Measurements from ENCODE around the gene S100A8. TPM values are rescaled to one million over a fixed set of nuclear protein-coding genes. Genes with fewer than 3 reads are reported as not detected.

The S100A8 gene
- total RNA-seq, 3 donors from 2014 or later (not counting 1 experiment from before 2014, with no cell fraction given): 1.8 to 220 (median 75.8) TPM

GRCh38 chr1:153389401-153389800 lies 1.5 kb downstream of the S100A8 start:
- ATAC-seq (no peak), DNase-seq (no peak)
- no peak overlapping the region for H3K4me3 ChIP-seq (ENCODE audit: low read length)
- no peaks in the 10 kb centered on the region for H3K36me3 ChIP-seq (ENCODE audit: control insufficient read depth, insufficient read depth, low read length)
- no peaks in the 10 kb centered on the region for H3K4me1 ChIP-seq (ENCODE audit: control insufficient read depth, insufficient read depth, low read length)
- no peak overlapping the region for H3K27ac ChIP-seq (ENCODE audit: low read length)
- no peaks in the 10 kb centered on the region for H3K4me1 Mint-ChIP-seq
- TF ChIP-seq, protein P1, sequence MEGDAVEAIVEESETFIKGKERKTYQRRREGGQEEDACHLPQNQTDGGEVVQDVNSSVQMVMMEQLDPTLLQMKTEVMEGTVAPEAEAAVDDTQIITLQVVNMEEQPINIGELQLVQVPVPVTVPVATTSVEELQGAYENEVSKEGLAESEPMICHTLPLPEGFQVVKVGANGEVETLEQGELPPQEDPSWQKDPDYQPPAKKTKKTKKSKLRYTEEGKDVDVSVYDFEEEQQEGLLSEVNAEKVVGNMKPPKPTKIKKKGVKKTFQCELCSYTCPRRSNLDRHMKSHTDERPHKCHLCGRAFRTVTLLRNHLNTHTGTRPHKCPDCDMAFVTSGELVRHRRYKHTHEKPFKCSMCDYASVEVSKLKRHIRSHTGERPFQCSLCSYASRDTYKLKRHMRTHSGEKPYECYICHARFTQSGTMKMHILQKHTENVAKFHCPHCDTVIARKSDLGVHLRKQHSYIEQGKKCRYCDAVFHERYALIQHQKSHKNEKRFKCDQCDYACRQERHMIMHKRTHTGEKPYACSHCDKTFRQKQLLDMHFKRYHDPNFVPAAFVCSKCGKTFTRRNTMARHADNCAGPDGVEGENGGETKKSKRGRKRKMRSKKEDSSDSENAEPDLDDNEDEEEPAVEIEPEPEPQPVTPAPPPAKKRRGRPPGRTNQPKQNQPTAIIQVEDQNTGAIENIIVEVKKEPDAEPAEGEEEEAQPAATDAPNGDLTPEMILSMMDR (IDR thresholded peaks at IDR 0.05): no peak
- peaks cover 18 to 20% of the 10 kb centered on the region in 2 donors for H3K27me3 Mint-ChIP-seq (ENCODE audit: low read depth in 2 of 2)
- H3K36me3 Mint-ChIP-seq: no peaks in the 10 kb centered on the region
- intact Hi-C loops (cut with micrococcal nuclease): no loop called here
- no peaks in the 10 kb centered on the region for H3K9me3 ChIP-seq (ENCODE audit: control insufficient read depth, insufficient read depth, low read length)
- H3K4me3 Mint-ChIP-seq: no peak overlapping the region
- no peak overlapping the region for H3K27ac Mint-ChIP-seq
- no peaks in the 10 kb centered on the region for H3K9me3 Mint-ChIP-seq
- H3K27me3 ChIP-seq (ENCODE audit: control insufficient read depth, insufficient read depth, low read length): no peaks in the 10 kb centered on the region
- WGBS (ENCODE audit: insufficient coverage): no CpG with 5 or more reads among the region's 1 CpG

GRCh38 chr1:153387785-153388184 lies 3.1 kb downstream of the S100A8 start:
- DNase-seq: no peak
- H3K4me1 ChIP-seq (ENCODE audit: control insufficient read depth, insufficient read depth, low read length): no peaks in the 10 kb centered on the region
- intact Hi-C loops (cut with micrococcal nuclease): no loop called here
- no peak overlapping the region for H3K27ac ChIP-seq (ENCODE audit: low read length)
- H3K4me3 Mint-ChIP-seq: no peak overlapping the region
- no peaks in the 10 kb centered on the region for H3K36me3 ChIP-seq (ENCODE audit: control insufficient read depth, insufficient read depth, low read length)
- 86% methylated on average over 4 of the region's 4 CpGs for WGBS (ENCODE audit: insufficient coverage)
- no peaks in the 10 kb centered on the region for H3K36me3 Mint-ChIP-seq
- H3K27me3 ChIP-seq (ENCODE audit: control insufficient read depth, insufficient read depth, low read length): no peaks in the 10 kb centered on the region
- H3K27ac Mint-ChIP-seq: no peak overlapping the region
- no peak overlapping the region for H3K4me3 ChIP-seq (ENCODE audit: low read length)
- TF ChIP-seq, protein P1 (IDR thresholded peaks at IDR 0.05): no peak
- H3K9me3 Mint-ChIP-seq: no peaks in the 10 kb centered on the region
- ATAC-seq: no peak
- no peaks in the 10 kb centered on the region for H3K9me3 ChIP-seq (ENCODE audit: control insufficient read depth, insufficient read depth, low read length)
- peaks cover 10 to 21% of the 10 kb centered on the region in 2 donors for H3K27me3 Mint-ChIP-seq (ENCODE audit: low read depth in 2 of 2)
- no peaks in the 10 kb centered on the region for H3K4me1 Mint-ChIP-seq

- Mint-ChIP-seq H3K4me3 (no peak overlapping the region), H3K36me3 (no peaks in the 10 kb centered on the region), H3K27me3 (ENCODE audit: low read depth in 2 of 2) (peaks cover 14 to 22% of the 10 kb centered on the region in 2 donors), H3K27ac (no peak overlapping the region), H3K4me1 (no peaks in the 10 kb centered on the region), H3K9me3 (no peaks in the 10 kb centered on the region)
- TF ChIP-seq, protein P1 (IDR thresholded peaks at IDR 0.05): no peak
- Histone ChIP-seq H3K4me1 (ENCODE audit: control insufficient read depth, insufficient read depth, low read length) (no peaks in the 10 kb centered on the region), H3K9me3 (ENCODE audit: control insufficient read depth, insufficient read depth, low read length) (no peaks in the 10 kb centered on the region), H3K4me3 (ENCODE audit: low read length) (no peak overlapping the region), H3K36me3 (ENCODE audit: control insufficient read depth, insufficient read depth, low read length) (no peaks in the 10 kb centered on the region), H3K27me3 (ENCODE audit: control insufficient read depth, insufficient read depth, low read length) (no peaks in the 10 kb centered on the region), H3K27ac (ENCODE audit: low read length) (no peak overlapping the region)
- no peak for ATAC-seq
- intact Hi-C loops (cut with micrococcal nuclease): no loop called here
- no peak for DNase-seq
- WGBS (ENCODE audit: insufficient coverage): 89% methylated on average over 4 of the region's 4 CpGs
Measured at GRCh38 chr1:153387001-153387400, 3.9 kb downstream of the S100A8 start.

GRCh38 chr1:153386500-153386901 lies 4.4 kb downstream of the S100A8 start:
- Mint-ChIP-seq H3K36me3 (no peaks in the 10 kb centered on the region), H3K4me1 (no peaks in the 10 kb centered on the region), H3K9me3 (peaks cover 0 to 2% of the 10 kb centered on the region in 2 donors), H3K27me3 (ENCODE audit: low read depth in 2 of 2) (peaks cover 14 to 25% of the 10 kb centered on the region in 2 donors), H3K4me3 (no peak overlapping the region), H3K27ac (no peak overlapping the region)
- no peak for DNase-seq
- Histone ChIP-seq H3K4me3 (ENCODE audit: low read length) (no peak overlapping the region), H3K9me3 (ENCODE audit: control insufficient read depth, insufficient read depth, low read length) (no peaks in the 10 kb centered on the region), H3K4me1 (ENCODE audit: control insufficient read depth, insufficient read depth, low read length) (no peaks in the 10 kb centered on the region), H3K36me3 (ENCODE audit: control insufficient read depth, insufficient read depth, low read length) (no peaks in the 10 kb centered on the region), H3K27me3 (ENCODE audit: control insufficient read depth, insufficient read depth, low read length) (no peaks in the 10 kb centered on the region), H3K27ac (ENCODE audit: low read length) (no peak overlapping the region)
- ATAC-seq: peak in 1 of 3 donors; percentile 67
- WGBS (ENCODE audit: insufficient coverage): 12% methylated on average over 5 of the region's 5 CpGs
- TF ChIP-seq, protein P1 (IDR thresholded peaks at IDR 0.05): no peak
- intact Hi-C loops (cut with micrococcal nuclease): no loop called here
